Measurements from ENCODE around the gene PLS1. TPM values are rescaled to one million over a fixed set of nuclear protein-coding genes. Genes with fewer than 3 reads are reported as not detected.
"Not testable (repeated sequence)": the region's sequence is repeated elsewhere in the genome, so short reads cannot be mapped to it uniquely, and the experiment has no call there.

Gene PLS1
- total RNA-seq, 1 experiment from 2014 or later, result 27.2 TPM

DNA sequence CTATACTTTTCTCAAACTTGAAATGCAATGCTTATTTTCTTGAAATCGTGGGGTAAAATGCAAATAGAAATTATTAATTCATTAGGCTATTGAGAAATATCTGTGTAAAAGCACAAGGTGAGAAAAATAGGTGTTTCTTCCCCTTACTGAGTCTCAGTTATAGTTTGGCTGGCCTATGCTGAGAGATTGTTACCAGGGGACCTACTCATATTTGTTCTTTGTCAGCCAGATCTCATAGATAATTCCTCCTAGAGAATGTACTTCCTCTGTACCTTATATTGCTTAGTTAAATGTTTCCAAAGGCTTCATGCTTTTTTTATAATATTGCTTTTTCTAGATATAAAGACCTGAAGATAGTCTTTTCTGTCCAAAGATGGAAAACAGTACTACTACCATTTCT is 67.7 kb downstream of the PLS1 start:
- DNase-seq, result no peak
- no peaks in the 10 kb centered on the region; the same call in 1 of the 2 replicates for H3K4me1 ChIP-seq
- H3K4me3 ChIP-seq, result no peak overlapping the region
- H3K9me3 ChIP-seq (replicated peaks), result no peaks in the 10 kb centered on the region
- H3K27me3 ChIP-seq, result no peaks in the 10 kb centered on the region
- H3K36me3 ChIP-seq, result no peaks in the 10 kb centered on the region
- no peak overlapping the region for H3K27ac ChIP-seq

- no peaks in the 10 kb centered on the region for H3K27me3 ChIP-seq
- no peak overlapping the region for H3K27ac ChIP-seq
- DNase-seq, result no peak
- no peak overlapping the region for H3K4me3 ChIP-seq
- no peaks in the 10 kb centered on the region for H3K4me1 ChIP-seq
- H3K36me3 ChIP-seq, result no peaks in the 10 kb centered on the region
- H3K9me3 ChIP-seq (replicated peaks), result no peaks in the 10 kb centered on the region
These were observed 68.1 kb downstream of the PLS1 start for GRCh38 chr3:142664311-142664710.

DNA sequence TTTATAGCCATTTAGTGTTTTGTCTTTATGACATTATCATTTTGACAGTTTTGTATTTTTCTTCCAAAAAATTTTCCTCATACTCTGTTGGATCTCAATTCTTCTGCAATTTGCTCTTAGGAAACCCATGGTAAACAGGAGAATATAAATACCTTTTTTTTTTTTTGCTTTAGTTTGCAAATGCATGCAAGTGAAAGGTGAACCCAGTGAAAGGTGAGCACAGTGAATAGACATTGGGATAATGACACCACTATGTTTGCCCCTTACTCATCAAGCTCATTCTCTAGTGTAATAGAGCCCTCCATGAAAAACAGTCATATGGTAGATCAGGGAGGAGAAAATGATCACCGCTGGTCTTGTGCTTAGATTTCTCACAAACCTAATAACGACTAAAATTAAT is 68.6 kb downstream of the PLS1 start:
- Histone ChIP-seq H3K9me3 (replicated peaks) (no peaks in the 10 kb centered on the region), H3K4me3 (no peak overlapping the region), H3K4me1 (no peaks in the 10 kb centered on the region), H3K27ac (no peak overlapping the region), H3K27me3 (no peaks in the 10 kb centered on the region), H3K36me3 (no peaks in the 10 kb centered on the region)
- no peak for DNase-seq

DNA sequence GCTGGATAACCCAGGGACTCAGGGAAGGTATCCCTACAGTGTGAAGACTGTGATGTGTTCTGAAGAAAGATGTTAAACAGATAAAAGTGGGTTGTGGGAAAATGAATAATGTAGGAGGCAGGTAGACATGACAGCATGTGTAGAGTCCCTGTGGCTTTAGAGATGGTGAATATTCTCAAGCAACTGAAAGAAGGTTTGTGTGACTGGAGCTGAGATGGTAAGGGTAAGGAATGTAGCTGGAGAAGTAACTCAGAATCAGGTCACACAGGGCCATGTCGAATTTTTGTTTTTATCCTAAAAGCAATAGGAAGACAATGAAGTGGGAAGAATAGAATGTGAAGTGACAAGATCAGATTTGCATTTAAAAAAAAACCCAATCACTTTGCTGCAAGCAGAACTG is 73.9 kb downstream of the PLS1 start:
- no peak for DNase-seq
- Histone ChIP-seq H3K36me3 (0 out of 2 replicates have a peak, but pooled peaks cover 2% of the 10 kb centered on the region), H3K4me3 (no peak overlapping the region), H3K27ac (no peak overlapping the region), H3K9me3 (replicated peaks) (no peaks in the 10 kb centered on the region), H3K4me1 (no peaks in the 10 kb centered on the region), H3K27me3 (no peaks in the 10 kb centered on the region)

- no peaks in the 10 kb centered on the region for H3K27me3 ChIP-seq
- H3K9me3 ChIP-seq (replicated peaks), result no peaks in the 10 kb centered on the region
- no peak overlapping the region for H3K4me3 ChIP-seq
- H3K27ac ChIP-seq, result no peak overlapping the region
- H3K36me3 ChIP-seq, result 0 out of 2 replicates have a peak, but pooled peaks cover 2% of the 10 kb centered on the region
- no peaks in the 10 kb centered on the region for H3K4me1 ChIP-seq
- no peak for DNase-seq
These were observed 80.0 kb downstream of the PLS1 start for GRCh38 chr3:142676151-142676550.

GRCh38 chr3:142680710-142681109 is 84.5 kb downstream of the PLS1 start:
- Histone ChIP-seq H3K27me3 (no peaks in the 10 kb centered on the region), H3K27ac (no peak overlapping the region), H3K9me3 (replicated peaks) (no peaks in the 10 kb centered on the region), H3K36me3 (no peaks in the 10 kb centered on the region), H3K4me3 (no peak overlapping the region), H3K4me1 (no peaks in the 10 kb centered on the region)
- DNase-seq, result no peak

- H3K9me3 ChIP-seq (replicated peaks), result no peaks in the 10 kb centered on the region
- no peak for DNase-seq
- no peaks in the 10 kb centered on the region for H3K4me1 ChIP-seq
- H3K27ac ChIP-seq, result no peak overlapping the region
- H3K27me3 ChIP-seq, result no peaks in the 10 kb centered on the region
- H3K36me3 ChIP-seq, result peaks cover 2% of the 10 kb centered on the region; the same call in 1 of the 2 replicates
- H3K4me3 ChIP-seq, result no peak overlapping the region
These were observed 94.4 kb downstream of the PLS1 start for GRCh38 chr3:142690613-142691012.

GRCh38 chr3:142691527-142691926 is 95.3 kb downstream of the PLS1 start:
- Histone ChIP-seq H3K9me3 (replicated peaks) (no peaks in the 10 kb centered on the region), H3K27me3 (no peaks in the 10 kb centered on the region), H3K4me3 (no peak overlapping the region), H3K4me1 (no peaks in the 10 kb centered on the region), H3K27ac (no peak overlapping the region), H3K36me3 (peaks cover 2% of the 10 kb centered on the region)
- DNase-seq, result no peak

GRCh38 chr3:142693136-142693853 is 97.1 kb downstream of the PLS1 start:
- H3K27me3 ChIP-seq, result no peaks in the 10 kb centered on the region
- no peak overlapping the region for H3K27ac ChIP-seq
- H3K36me3 ChIP-seq, result peaks cover 2% of the 10 kb centered on the region
- no peaks in the 10 kb centered on the region for H3K9me3 ChIP-seq (replicated peaks)
- no peak overlapping the region for H3K4me3 ChIP-seq
- DNase-seq, result no peak
- H3K4me1 ChIP-seq, result no peaks in the 10 kb centered on the region

DNA sequence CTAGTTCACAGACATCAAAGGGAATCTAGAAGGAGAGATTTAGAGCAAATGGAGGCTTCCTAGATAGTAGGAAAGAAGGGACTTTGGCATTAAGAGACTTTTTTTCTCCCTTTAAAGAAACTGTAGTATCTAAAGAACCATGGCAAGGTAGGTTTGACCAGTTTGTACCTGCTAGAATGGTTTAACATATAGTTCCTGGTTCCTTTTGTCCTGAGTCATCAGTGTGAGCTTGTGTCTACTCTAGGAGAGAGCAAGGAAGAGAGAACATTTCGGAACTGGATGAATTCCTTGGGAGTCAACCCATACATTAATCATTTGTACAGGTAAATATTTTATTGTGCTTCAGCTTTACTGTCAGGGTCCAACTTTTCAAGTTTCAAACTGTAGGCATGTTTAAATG is 98.0 kb downstream of the PLS1 start:
- H3K36me3 ChIP-seq, result peaks cover 2% of the 10 kb centered on the region
- H3K4me1 ChIP-seq, result no peaks in the 10 kb centered on the region
- no peak for DNase-seq
- H3K9me3 ChIP-seq (replicated peaks), result no peaks in the 10 kb centered on the region
- no peak overlapping the region for H3K4me3 ChIP-seq
- H3K27me3 ChIP-seq, result no peaks in the 10 kb centered on the region
- H3K27ac ChIP-seq, result no peak overlapping the region

- Histone ChIP-seq H3K36me3 (no peaks in the 10 kb centered on the region; the same call in 1 of the 2 replicates), H3K27me3 (no peaks in the 10 kb centered on the region), H3K4me3 (no peak overlapping the region), H3K4me1 (no peaks in the 10 kb centered on the region), H3K9me3 (replicated peaks) (no peaks in the 10 kb centered on the region), H3K27ac (no peak overlapping the region)
- no peak for DNase-seq
These were observed 109.0 kb downstream of the PLS1 start for GRCh38 chr3:142705198-142705597.

DNA sequence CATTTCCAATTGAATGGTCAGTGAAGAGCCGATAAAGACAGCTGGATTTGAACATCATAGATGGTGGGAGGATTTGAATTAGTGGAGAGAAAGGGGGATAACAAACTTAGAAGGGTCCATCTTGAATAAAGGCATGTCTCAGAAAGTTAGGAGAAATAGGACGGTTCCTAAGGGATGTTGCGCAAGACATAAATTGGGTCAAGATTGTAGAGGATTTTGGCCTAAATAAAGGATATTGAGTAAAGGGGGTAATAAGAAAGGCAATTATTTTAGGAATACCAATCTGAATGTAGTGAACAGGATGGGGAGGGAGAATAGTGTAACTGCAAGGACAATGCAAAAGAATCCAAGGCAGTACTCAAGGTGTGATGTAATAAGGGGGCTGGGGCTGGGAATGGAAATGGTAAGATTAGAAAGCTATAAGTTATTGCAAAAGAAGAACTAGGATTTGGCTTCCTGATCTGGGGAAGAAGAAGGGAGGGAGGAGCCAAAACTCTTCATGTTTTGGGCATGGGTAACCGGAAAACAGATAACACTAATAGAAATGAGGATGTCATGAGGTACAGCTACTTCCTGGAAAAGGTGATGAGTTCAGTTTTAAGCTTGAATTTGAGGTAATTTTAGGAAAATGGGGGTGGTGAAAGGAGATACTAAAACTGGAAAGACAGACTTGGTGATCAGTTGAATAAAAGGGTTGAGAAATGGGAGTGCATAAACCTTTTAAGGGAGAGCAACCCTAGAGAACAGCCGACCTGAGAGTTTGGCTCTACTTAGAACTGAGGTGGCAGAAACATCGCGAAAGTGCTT is 110.3 kb downstream of the PLS1 start:
- DNase-seq, result no peak
- Histone ChIP-seq H3K4me3 (no peak overlapping the region), H3K4me1 (no peaks in the 10 kb centered on the region), H3K36me3 (no peaks in the 10 kb centered on the region; the same call in 1 of the 2 replicates), H3K9me3 (replicated peaks) (no peaks in the 10 kb centered on the region), H3K27me3 (no peaks in the 10 kb centered on the region), H3K27ac (no peak overlapping the region)

- H3K4me1 ChIP-seq, result no peaks in the 10 kb centered on the region
- H3K4me3 ChIP-seq, result no peak overlapping the region
- no peak overlapping the region for H3K27ac ChIP-seq
- H3K27me3 ChIP-seq, result no peaks in the 10 kb centered on the region
- no peak for DNase-seq
- H3K36me3 ChIP-seq, result no peaks in the 10 kb centered on the region; the same call in 1 of the 2 replicates
- no peaks in the 10 kb centered on the region for H3K9me3 ChIP-seq (replicated peaks)
These were observed 113.0 kb downstream of the PLS1 start for GRCh38 chr3:142709207-142709606.

GRCh38 chr3:142714882-142715281 is 118.7 kb downstream of the PLS1 start:
- not testable (repeated sequence) for H3K36me3 ChIP-seq; DNase-seq; H3K27me3 ChIP-seq; H3K9me3 ChIP-seq (replicated peaks); H3K4me1 ChIP-seq; H3K4me3 ChIP-seq; H3K27ac ChIP-seq

- Histone ChIP-seq H3K9me3 (replicated peaks) (peaks cover under 1% of the 10 kb centered on the region; the same call in 1 of the 2 replicates), H3K27me3 (no peaks in the 10 kb centered on the region)
- no peak for DNase-seq
These were observed 119.9 kb downstream of the PLS1 start for GRCh38 chr3:142716102-142716501.

More at GRCh38 chr3:142716102-142716501, 119.9 kb downstream of the PLS1 start:
- H3K36me3 ChIP-seq, result no peaks in the 10 kb centered on the region
- no peak overlapping the region for H3K4me3 ChIP-seq
- no peak overlapping the region for H3K27ac ChIP-seq
- H3K4me1 ChIP-seq, result no peaks in the 10 kb centered on the region
